ENCODE data around the gene CUX1.

DNA sequence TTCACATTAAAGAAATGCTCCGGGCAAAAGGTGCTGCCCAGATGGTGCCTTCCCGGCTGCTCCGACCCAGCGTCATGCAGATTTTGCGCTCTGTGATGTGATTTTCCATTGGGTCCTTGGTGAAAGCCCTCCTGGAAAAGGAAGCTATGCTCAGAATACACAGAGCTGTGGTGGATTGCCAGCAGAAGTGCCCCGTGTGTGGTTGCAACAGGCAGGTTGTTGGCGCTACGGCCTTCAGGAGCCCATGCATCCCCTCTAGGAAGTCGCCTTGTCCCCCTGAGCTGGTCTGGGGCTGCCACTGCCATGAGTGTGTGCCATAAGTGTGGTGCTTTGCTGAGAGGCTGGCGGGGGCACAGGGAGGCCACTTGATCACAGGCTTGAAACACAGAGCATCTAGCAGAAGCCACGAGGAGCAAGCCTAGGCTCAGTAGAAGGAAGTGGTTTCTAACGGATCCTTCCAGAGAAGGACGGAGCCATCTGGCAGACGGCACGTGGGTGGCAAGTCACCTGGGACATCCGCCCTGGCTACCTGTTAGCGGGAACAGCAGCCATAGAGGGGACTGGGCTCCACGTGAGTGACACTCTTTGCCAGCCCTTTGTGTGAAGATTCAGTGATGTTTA, 210.9 kb downstream of the CUX1 start:
- TF ChIP-seq POLR2A (IDR thresholded peaks at IDR 0.05; ENCODE audit: low read depth, low read length) (no peak), POLR2AphosphoS5 (IDR thresholded peaks at IDR 0.05; ENCODE audit: low read depth, low read length) (no peak), TAF1 (IDR thresholded peaks at IDR 0.05; ENCODE audit: low read depth, low read length) (no peak)

All from GM12891 (cell line).